HG03342 (cell line): ENCODE data around the gene FBN2.
"Not testable (repeated sequence)": the region's sequence is repeated elsewhere in the genome, so short reads cannot be mapped to it uniquely, and the experiment has no call there.

Source experiments
- ATAC-seq: cut with Tn5 transposase; IDR thresholded peaks from one replicate; pipeline ENCODE4 v1.9.1; 2021; ENCODE audit warnings: mild to moderate bottlenecking, moderate library complexity; ENCODE audit not compliant: unreplicated experiment

The FBN2 gene

DNA sequence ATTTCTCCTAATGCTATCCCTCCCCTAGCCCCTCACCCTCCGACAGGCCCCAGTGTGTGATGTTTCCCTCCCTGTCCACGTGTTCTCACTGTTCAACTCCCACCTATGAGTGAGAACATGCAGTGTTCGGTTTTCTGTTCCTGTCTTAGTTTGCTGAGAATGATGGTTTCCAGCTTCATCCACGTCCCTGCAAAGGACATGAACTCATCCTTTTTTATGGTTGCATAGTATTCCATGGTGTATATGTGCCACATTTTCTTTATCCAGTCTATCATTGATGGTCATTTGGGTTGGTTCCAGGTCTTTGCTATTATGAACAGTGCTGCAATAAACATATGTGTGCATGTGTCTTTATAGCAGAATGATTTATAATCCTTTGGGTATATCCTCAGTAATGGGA lies 216.6 kb downstream of the FBN2 start:
- ATAC-seq: not testable (repeated sequence)

- no peak for ATAC-seq
Observed at GRCh38 chr5:128318691-128319090, 219.4 kb downstream of the FBN2 start.

- ATAC-seq: no peak
Observed at GRCh38 chr5:128317481-128317880, 220.6 kb downstream of the FBN2 start.

GRCh38 chr5:128315671-128316070 lies 222.4 kb downstream of the FBN2 start:
- no peak for ATAC-seq

GRCh38 chr5:128305341-128305740 lies 232.7 kb downstream of the FBN2 start:
- no peak for ATAC-seq

GRCh38 chr5:128304791-128305190 lies 233.3 kb downstream of the FBN2 start:
- no peak for ATAC-seq

GRCh38 chr5:128304088-128304487 lies 234.0 kb downstream of the FBN2 start:
- no peak for ATAC-seq

DNA sequence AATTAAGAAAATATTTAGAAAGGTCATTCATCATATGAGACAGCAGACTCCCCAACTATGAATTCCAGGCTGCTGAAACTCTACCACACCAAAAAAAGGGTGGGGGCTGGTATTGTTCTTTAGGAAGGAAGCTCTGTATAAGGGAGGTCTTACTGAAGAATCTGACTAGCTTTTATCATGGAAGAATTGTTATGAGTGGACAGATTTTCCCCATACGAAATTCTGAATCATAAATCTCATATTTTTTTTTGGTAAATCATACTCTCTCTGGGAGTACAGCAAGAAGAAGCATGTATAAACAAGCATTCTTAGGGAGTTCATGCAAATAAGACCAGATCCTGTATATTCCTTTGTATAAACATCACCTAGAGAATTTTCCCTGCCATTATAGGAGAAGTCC lies 234.5 kb downstream of the FBN2 start:
- ATAC-seq: no peak

- no peak for ATAC-seq
Observed at GRCh38 chr5:128300181-128300580, 237.9 kb downstream of the FBN2 start.

GRCh38 chr5:128290152-128290858 lies 247.7 kb downstream of the FBN2 start:
- no peak for ATAC-seq

GRCh38 chr5:128287740-128288139 lies 250.3 kb downstream of the FBN2 start:
- no peak for ATAC-seq

- no peak for ATAC-seq
Observed at GRCh38 chr5:128284236-128284635, 253.8 kb downstream of the FBN2 start.

DNA sequence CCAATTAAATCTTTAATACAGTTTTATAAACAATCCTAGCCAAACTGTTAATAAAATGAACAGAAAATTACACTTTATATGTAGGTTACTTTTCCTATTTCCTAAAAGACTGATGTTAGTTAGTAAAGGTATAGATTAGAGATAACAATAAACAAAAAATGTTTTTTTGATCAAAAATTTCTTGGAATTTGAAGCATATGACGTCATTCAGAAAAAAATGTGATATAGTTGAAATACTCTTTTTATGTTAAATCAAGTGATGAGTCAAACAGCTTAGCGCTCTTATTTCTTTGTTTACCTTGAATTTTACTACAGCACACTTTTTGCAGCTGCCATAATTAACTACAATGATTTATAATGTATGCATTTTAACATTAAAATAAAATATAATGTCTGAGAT lies 258.7 kb downstream of the FBN2 start:
- ATAC-seq: no peak

GRCh38 chr5:128276537-128277216 lies 261.4 kb downstream of the FBN2 start:
- no peak for ATAC-seq

GRCh38 chr5:128274441-128274840 lies 263.6 kb downstream of the FBN2 start:
- ATAC-seq: no peak

GRCh38 chr5:128273736-128274135 lies 264.3 kb downstream of the FBN2 start:
- ATAC-seq: no peak

GRCh38 chr5:128271859-128272464 lies 266.1 kb downstream of the FBN2 start:
- peak; percentile 70 for ATAC-seq

- ATAC-seq: no peak
Observed at GRCh38 chr5:128271071-128271470, 267.0 kb downstream of the FBN2 start.

DNA sequence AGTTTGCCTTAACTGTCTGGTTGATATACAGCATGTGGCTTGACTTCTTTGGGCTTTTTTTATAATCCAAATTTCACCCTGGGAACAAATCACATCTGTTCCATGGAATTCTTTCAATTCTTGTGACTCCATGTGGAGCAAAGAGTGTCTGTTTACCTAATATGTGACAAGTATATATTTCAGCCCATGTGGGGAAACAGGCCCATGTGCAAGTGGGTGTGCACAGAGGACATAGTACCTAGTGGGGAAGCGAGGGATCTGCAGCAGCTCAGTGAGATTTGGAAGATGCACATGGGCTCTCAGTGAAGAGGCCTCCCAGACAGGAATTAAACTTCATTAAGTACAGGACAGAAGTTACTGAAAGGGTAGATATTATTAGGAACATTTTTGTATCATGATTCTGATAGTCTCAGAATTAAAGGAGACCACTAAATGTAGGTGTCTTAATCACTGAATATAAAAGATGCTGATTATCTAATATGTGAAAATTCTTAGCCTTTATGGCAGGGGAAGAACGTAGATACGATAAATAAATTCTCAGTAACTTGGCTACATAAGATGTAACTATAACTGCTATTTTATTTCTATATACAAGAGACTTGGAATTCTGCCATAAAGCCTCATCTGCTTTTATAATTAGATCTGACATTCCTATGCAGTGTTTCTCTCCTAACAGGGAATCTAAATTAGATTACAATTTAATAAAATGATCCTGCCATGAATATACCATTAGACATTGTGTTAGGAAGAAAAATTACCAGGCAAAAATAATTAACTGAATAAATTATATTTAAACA lies 273.3 kb downstream of the FBN2 start:
- no peak for ATAC-seq

DNA sequence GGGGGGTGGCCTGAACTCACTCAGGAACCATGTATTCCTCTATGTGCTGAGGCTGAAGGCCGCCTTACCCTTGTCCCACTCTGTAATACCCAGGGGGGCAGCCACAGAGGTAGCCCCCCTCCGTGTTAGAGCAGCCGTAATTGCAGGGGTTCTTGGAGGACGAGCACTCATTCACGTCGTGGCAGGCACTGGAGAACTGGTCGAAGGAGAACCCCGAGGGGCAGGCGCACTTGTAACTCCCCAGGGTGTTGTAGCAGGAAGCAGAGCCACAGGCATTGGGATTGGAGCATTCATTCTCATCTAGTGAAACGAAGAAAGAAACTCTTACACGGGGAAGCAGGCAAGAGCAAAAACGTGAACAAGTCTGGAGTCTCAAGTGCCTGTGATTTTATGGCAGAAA lies 274.7 kb downstream of the FBN2 start:
- ATAC-seq: no peak

GRCh38 chr5:128262911-128263310 lies 275.1 kb downstream of the FBN2 start:
- ATAC-seq: no peak
